Measurements from ENCODE around the gene CCDC6. TPM values are rescaled to one million over a fixed set of nuclear protein-coding genes. Genes with fewer than 3 reads are reported as not detected.

Gene CCDC6
- total RNA-seq, 1 experiment from 2014 or later = 58.4 TPM

DNA sequence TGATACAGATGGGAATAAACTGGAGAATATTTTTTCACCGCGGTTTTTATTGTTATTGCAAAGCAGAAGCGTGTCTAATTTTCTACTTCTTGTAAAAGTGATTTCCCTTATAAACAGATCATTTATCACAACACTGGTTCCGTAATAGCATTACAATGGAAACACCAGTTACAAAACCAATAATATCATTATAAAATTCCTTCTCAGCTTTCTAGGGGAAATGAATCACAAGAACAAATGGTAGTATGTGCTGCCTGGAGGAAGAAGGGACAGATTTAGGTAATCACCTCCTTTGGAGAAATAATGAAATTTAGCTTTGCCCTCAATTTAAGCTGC is 2.4 kb upstream of the CCDC6 start:
- Histone ChIP-seq H2BK12ac (ENCODE audit: insufficient read length, low read depth, low read length) (no peak overlapping the region), H3K23me2 (ENCODE audit: insufficient read length, low read depth, low read length, poor library complexity, severe bottlenecking) (peaks cover 15% of the 10 kb centered on the region), H2BK120ac (ENCODE audit: low read depth, low read length, poor library complexity, severe bottlenecking) (no peak overlapping the region), H3K18ac (ENCODE audit: insufficient read length, low read depth, low read length) (no peak overlapping the region), H4K5ac (ENCODE audit: insufficient read length, low read depth, low read length) (no peak overlapping the region), H3K4ac (ENCODE audit: low read depth, low read length) (no peak overlapping the region), H2BK15ac (ENCODE audit: low read depth, low read length) (no peak overlapping the region), H4K20me1 (ENCODE audit: control insufficient read depth, insufficient read depth, insufficient read length) (no peaks in the 10 kb centered on the region), H4K8ac (replicated peaks; ENCODE audit: insufficient read length, low read depth, low read length) (no peak overlapping the region), H3K9ac (ENCODE audit: extremely low read depth, insufficient read length, low read length) (no peak overlapping the region), H3K14ac (ENCODE audit: insufficient read depth, low read length) (no peak overlapping the region), H2AFZ (ENCODE audit: low read length) (no peak overlapping the region), H3K4me1 (ENCODE audit: insufficient read depth, low read length) (peaks cover 5% of the 10 kb centered on the region; the same call in 1 of the 2 replicates), H3K79me2 (ENCODE audit: insufficient read depth, low read length) (peaks cover 22% of the 10 kb centered on the region), H2AK5ac (ENCODE audit: insufficient read length, low read length) (no peak overlapping the region), H3K23ac (ENCODE audit: insufficient read length, low read depth, low read length) (no peak overlapping the region), H3K56ac (ENCODE audit: insufficient read length, low read depth, low read length) (no peak overlapping the region), H3K4me2 (ENCODE audit: insufficient read depth, insufficient read length, low read length) (peak overlapping the region; percentile 76), H3K27me3 (ENCODE audit: insufficient read depth, low read length) (no peaks in the 10 kb centered on the region), H3T11ph (ENCODE audit: low read length) (no peak overlapping the region), H3K79me1 (ENCODE audit: insufficient read depth, low read depth, low read length, poor library complexity, severe bottlenecking) (no peaks in the 10 kb centered on the region), H2BK5ac (ENCODE audit: insufficient read length, low read length) (no peak overlapping the region), H4K91ac (ENCODE audit: insufficient read length, low read depth, low read length) (no peak overlapping the region), H2BK20ac (ENCODE audit: low read depth, low read length, poor library complexity, severe bottlenecking) (no peak overlapping the region), H3K9me3 (ENCODE audit: control insufficient read depth, low read depth, low read length) (no peaks in the 10 kb centered on the region), H3K27ac (ENCODE audit: insufficient read length, low read depth, low read length) (no peak overlapping the region)
- peak overlapping the region; percentile 98 to 99 (median 99) for H3K27ac Mint-ChIP-seq
- no peak for DNase-seq
- peaks cover 36 to 38% of the 10 kb centered on the region in 2 experiments for H3K4me1 Mint-ChIP-seq
- peak overlapping the region; percentile 92 to 98 for H3K4me3 Mint-ChIP-seq
- peaks cover 4 to 12% (median 7%) of the 10 kb centered on the region in 3 experiments for H3K36me3 Mint-ChIP-seq (ENCODE audit: insufficient read depth in 1 of 3, low read depth in 3 of 3)
- H3K27me3 Mint-ChIP-seq (ENCODE audit: low read depth) = no peaks in the 10 kb centered on the region
- H3K9me3 Mint-ChIP-seq = peaks cover 12 to 13% of the 10 kb centered on the region in 2 experiments
- TF ChIP-seq, protein P1, sequence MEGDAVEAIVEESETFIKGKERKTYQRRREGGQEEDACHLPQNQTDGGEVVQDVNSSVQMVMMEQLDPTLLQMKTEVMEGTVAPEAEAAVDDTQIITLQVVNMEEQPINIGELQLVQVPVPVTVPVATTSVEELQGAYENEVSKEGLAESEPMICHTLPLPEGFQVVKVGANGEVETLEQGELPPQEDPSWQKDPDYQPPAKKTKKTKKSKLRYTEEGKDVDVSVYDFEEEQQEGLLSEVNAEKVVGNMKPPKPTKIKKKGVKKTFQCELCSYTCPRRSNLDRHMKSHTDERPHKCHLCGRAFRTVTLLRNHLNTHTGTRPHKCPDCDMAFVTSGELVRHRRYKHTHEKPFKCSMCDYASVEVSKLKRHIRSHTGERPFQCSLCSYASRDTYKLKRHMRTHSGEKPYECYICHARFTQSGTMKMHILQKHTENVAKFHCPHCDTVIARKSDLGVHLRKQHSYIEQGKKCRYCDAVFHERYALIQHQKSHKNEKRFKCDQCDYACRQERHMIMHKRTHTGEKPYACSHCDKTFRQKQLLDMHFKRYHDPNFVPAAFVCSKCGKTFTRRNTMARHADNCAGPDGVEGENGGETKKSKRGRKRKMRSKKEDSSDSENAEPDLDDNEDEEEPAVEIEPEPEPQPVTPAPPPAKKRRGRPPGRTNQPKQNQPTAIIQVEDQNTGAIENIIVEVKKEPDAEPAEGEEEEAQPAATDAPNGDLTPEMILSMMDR (conservative IDR thresholded peaks at IDR 0.05) = no peak
- WGBS (ENCODE audit: extremely low coverage, insufficient read length, low lambda C conversion rate) = no CpG with 5 or more reads among the region's 4 CpGs
